K562 (cell line): ENCODE results near the gene IGF2. TPM values are rescaled to one million over a fixed set of nuclear protein-coding genes. Genes with fewer than 3 reads are reported as not detected.

Experiments used
- ATAC-seq: fragments of 200-7000 bp; cut with Tn5 transposase; 3 replicates; pipeline ENCODE4 v1.9.1; 2020; ENCODE audit warnings: moderate library complexity
- BruUV-seq: library from RNA; stranded (reverse); fragments of 400-500 nt; replicated peaks from 2 replicates; lab custom pipeline; 2021; lab: Mats Ljungman, UMichigan
- CTCF ChIA-PET: fragments of 300-600 bp; formaldehyde crosslinking; extraction: SDS; loops from one replicate; lab custom pipeline; 2021; ENCODE audit warnings: low intra/inter-chr PET ratio; lab: Yijun Ruan, JAX
- POLR2A ChIA-PET: fragments of 300-600, 350-650 bp; sonication (Branson Sonifier 250); formaldehyde crosslinking; extraction: SDS; loops from one replicate; lab custom pipeline; 2021; ENCODE audit warnings: antibody characterized with exemption, inconsistent platforms; lab: Yijun Ruan, JAX
- DNase-seq, 4 experiments: peaks; one replicate each; pipeline versions ENCODE4 v3.0.0 to v3.0.0-alpha.2; 2011 to 2018; ENCODE audit warnings: low spot score in 3 of 4, mixed read lengths in 3 of 4; ENCODE audit errors: extremely low read depth in 1 of 4
- FAIRE-seq: peaks from 2 replicates; lab custom pipeline; 2011; peaks lifted over from hg19 to GRCh38; lab: Jason Lieb, UNC
- H2AFZ ChIP-seq: 2 replicates; pipeline ENCODE4 v1.6.0; 2011; ENCODE audit warnings: low read depth, low read length, control low read depth, inconsistent platforms
- H3K27ac ChIP-seq: fragments of 200-600 bp; 3 replicates; pipeline ENCODE4 v1.8.0; 2011; ENCODE audit warnings: low read depth, mild to moderate bottlenecking, control low read depth, inconsistent platforms, low read length, moderate library complexity, mixed read lengths; ENCODE audit errors: extremely low read depth
- H3K27me3 ChIP-seq, 2 experiments: fragments of 300-600 bp in 1 of 2; 2 replicates in 1 of 2; 3 replicates in 1 of 2; pipeline versions ENCODE4 v1.6.0 to v1.8.0; 2011; ENCODE audit warnings: inconsistent platforms in 2 of 2, low read length in 2 of 2, mild to moderate bottlenecking in 1 of 2, mixed read lengths in 1 of 2, moderate library complexity in 1 of 2; ENCODE audit not compliant: control insufficient read depth in 2 of 2, insufficient read depth in 2 of 2
- H3K36me3 ChIP-seq: fragments of 300-600 bp; 3 replicates; pipeline ENCODE4 v1.8.0; 2011; ENCODE audit warnings: mild to moderate bottlenecking, low read length, inconsistent platforms; ENCODE audit not compliant: control insufficient read depth, insufficient read depth
- H3K4me1 ChIP-seq, 2 experiments: fragments of 200-600 bp in 1 of 2; replicated peaks in 1 of 2; 2 replicates in 1 of 2; 3 replicates in 1 of 2; pipeline versions ENCODE4 v1.5.1 to v1.8.0; 2011; ENCODE audit warnings: inconsistent platforms in 2 of 2, low read length in 2 of 2, mild to moderate bottlenecking in 1 of 2, mixed read lengths in 1 of 2, moderate library complexity in 1 of 2; ENCODE audit not compliant: control insufficient read depth in 2 of 2, insufficient read depth in 2 of 2
- H3K4me2 ChIP-seq: 2 replicates; pipeline ENCODE4 v1.6.1; 2011; ENCODE audit warnings: low read length, control low read depth, inconsistent platforms, mixed read lengths; ENCODE audit not compliant: insufficient read depth
- H3K4me3 ChIP-seq: fragments of 200-600 bp; sonication (generic), shearing (Covaris generic); 2 replicates; pipeline ENCODE4 v1.5.1; 2016; ENCODE audit warnings: control low read depth, inconsistent platforms
- H3K79me2 ChIP-seq: fragments of 200-600 bp; 3 replicates; pipeline ENCODE4 v1.8.0; 2011; ENCODE audit warnings: low read length, inconsistent platforms; ENCODE audit not compliant: control insufficient read depth, insufficient read depth
- H3K9ac ChIP-seq, 2 experiments: 2 replicates each; pipeline versions ENCODE4 v1.6.0 to v1.6.1; 2011; ENCODE audit warnings: low read depth in 2 of 2, low read length in 2 of 2, control low read depth in 1 of 2, inconsistent platforms in 1 of 2, mild to moderate bottlenecking in 1 of 2, mixed read lengths in 1 of 2; ENCODE audit not compliant: insufficient read depth in 1 of 2
- H3K9me1 ChIP-seq: one replicate; pipeline ENCODE4 v1.6.0; 2011; ENCODE audit warnings: inconsistent platforms, mild to moderate bottlenecking, low read length, moderate library complexity; ENCODE audit not compliant: control insufficient read depth, insufficient read depth
- H3K9me3 ChIP-seq: replicated peaks from 2 replicates; pipeline ENCODE4 v1.5.1; 2011; ENCODE audit warnings: low read depth, low read length, inconsistent platforms; ENCODE audit not compliant: control insufficient read depth, insufficient read depth
- H4K20me1 ChIP-seq: replicated peaks from 2 replicates; pipeline ENCODE4 v1.6.1; 2011; ENCODE audit warnings: low read length, inconsistent platforms, mixed read lengths; ENCODE audit not compliant: control insufficient read depth, insufficient read depth
- ARHGAP35 ChIP-seq: fragments of 450-650 bp; IDR thresholded peaks from 2 replicates; pipeline ENCODE4 v1.6.1; 2018; ENCODE audit not compliant: partially characterized antibody
- BRD9 ChIP-seq: fragments of 450-650 bp; IDR thresholded peaks from 2 replicates; pipeline ENCODE4 v1.6.1; 2018; ENCODE audit warnings: low read depth; ENCODE audit not compliant: partially characterized antibody
- CREM ChIP-seq: IDR thresholded peaks from 2 replicates; pipeline ENCODE4 v1.6.1; 2014; ENCODE audit warnings: antibody characterized with exemption, low read depth
- ID3 ChIP-seq, 2 experiments: fragments of 250-450 bp in 1 of 2; fragments of 450-650 bp in 1 of 2; sonication (Bioruptor Pico) in 1 of 2; IDR thresholded peaks; 2 replicates each; pipeline versions ENCODE4 v1.6.1 to v1.8.0; 2016 to 2021; ENCODE audit warnings: mild to moderate bottlenecking in 2 of 2, moderate library complexity in 2 of 2, missing compliant biosample characterization in 1 of 2, missing genetic modification characterization in 1 of 2
- ILF3 ChIP-seq: fragments of 450-650 bp; IDR thresholded peaks from 2 replicates; pipeline ENCODE4 v1.6.1; 2018; ENCODE audit warnings: antibody characterized with exemption, mild to moderate bottlenecking, moderate library complexity, borderline replicate concordance
- NCOA6 ChIP-seq: fragments of 450-650 bp; IDR thresholded peaks from 2 replicates; pipeline ENCODE4 v1.6.1; 2017; ENCODE audit warnings: mild to moderate bottlenecking
- NFIX ChIP-seq: fragments of 250-450 bp; sonication (Bioruptor Pico); IDR thresholded peaks from 2 replicates; pipeline ENCODE4 v1.4.0; 2020; ENCODE audit warnings: low read depth, mild to moderate bottlenecking, moderate library complexity
- RFX5 ChIP-seq: IDR thresholded peaks from 2 replicates; pipeline ENCODE4 v1.6.1; 2011; ENCODE audit warnings: low read depth, mild to moderate bottlenecking, improper control_type of control experiment, low read length
- SIN3B ChIP-seq: fragments of 450-650 bp; IDR thresholded peaks from 2 replicates; pipeline ENCODE4 v1.6.1; 2017; ENCODE audit warnings: low read depth, mild to moderate bottlenecking, moderate library complexity
- SRSF7 ChIP-seq: fragments of 200-400 bp; formaldehyde crosslinking; optimal IDR thresholded peaks from 2 replicates; pipeline ENCODE3; 2017; ENCODE audit warnings: mild to moderate bottlenecking, low read depth, low read length
- STAG1 ChIP-seq: sonication (generic); formaldehyde crosslinking; IDR thresholded peaks from 2 replicates; pipeline ENCODE4 v1.5.0; 2020; ENCODE audit warnings: missing genetic modification reagents, borderline replicate concordance
- ZBTB7A ChIP-seq: IDR thresholded peaks from 2 replicates; pipeline ENCODE4 v1.6.1; 2011; ENCODE audit warnings: low read depth, mild to moderate bottlenecking, low read length, moderate library complexity, borderline replicate concordance; ENCODE audit not compliant: control insufficient read depth
- ZNF121 ChIP-seq: sonication (generic); formaldehyde crosslinking; conservative IDR thresholded peaks from 2 replicates; pipeline ENCODE4 v1.8.0; 2022; ENCODE audit warnings: missing genetic modification reagents
- WGBS: fragments of 100-300 bp; shearing (Covaris generic); methylation state at CpG from one replicate; pipeline ENCODE4 v1.1.6; 2016; ENCODE audit warnings: low coverage, mixed read lengths; ENCODE audit not compliant: insufficient coverage; ENCODE audit errors: missing lambda C conversion rate; 5-methylcytosine and 5-hydroxymethylcytosine counted together
- in situ Hi-C: fragments of 300-500 bp; cut with MboI; formaldehyde crosslinking; loops from 4 replicates; pipeline ENCODE4 v1.15.0; 2018; ENCODE audit warnings: inconsistent platforms, mixed read lengths
- intact Hi-C: fragments of 100-400 bp; cut with micrococcal nuclease; formaldehyde crosslinking; loops from 2 replicates; pipeline ENCODE4 v1.14.2; 2022
- polyA plus RNA-seq, 8 experiments: library from polyadenylated mRNA; depleted of rRNA in 4 of 8; stranded (reverse) in 5 of 8; unstranded in 3 of 8; fragments of >200 nt; fragmentation: Nextera tagmentation in 2 of 8; fragmentation: Illumina TruSeq in 1 of 8; extraction: Ambion mirVana in 2 of 8; extraction: Trizol in 1 of 8; gene quantifications; 2 replicates each; pipeline versions ENCODE4 v1.2.1 to v1.2.3, GENCODE V29; 2011 to 2014; ENCODE audit warnings: inconsistent platforms in 1 of 8, missing spikeins in 1 of 8
- total RNA-seq, 7 experiments: library from RNA; depleted of rRNA in 6 of 7; stranded (reverse); fragments of >200 nt in 6 of 7; fragmentation: Illumina TruSeq in 2 of 7; extraction: Trizol in 2 of 7; gene quantifications; 2 replicates each; pipeline versions ENCODE4 v1.2.1 to v1.2.3, GENCODE V29; 2011 to 2021; ENCODE audit warnings: low replicate concordance in 1 of 7
- TF ChIP-seq, protein P1 (sequence below): sonication (generic); formaldehyde crosslinking; IDR thresholded peaks from 2 replicates; pipeline ENCODE4 v1.8.1; 2022; ENCODE audit warnings: missing genetic modification reagents
- TF ChIP-seq, protein P2 (sequence below): fragments of 450-650 bp; IDR thresholded peaks from 2 replicates; pipeline ENCODE4 v1.6.1; 2016; ENCODE audit warnings: mild to moderate bottlenecking

IGF2 gene
- total and polyA plus RNA-seq, 9 of the 15 experiments (the other 6 are each of a cell fraction or from before 2014, with no cell fraction given), result 0.16 TPM; not detected in 8

GRCh38 chr11:2157294-2158040 is 18.3 kb upstream of the IGF2 start:
- ATAC-seq (no peak), FAIRE-seq (no peak), DNase-seq (no peak)
- 2% methylated on average over 12 of the region's 18 CpGs for WGBS
- Histone ChIP-seq H3K9me3 (no peaks in the 10 kb centered on the region), H3K79me2 (no peaks in the 10 kb centered on the region), H3K27ac (no peak overlapping the region), H2AFZ (no peak overlapping the region), H3K9me1 (no peaks in the 10 kb centered on the region), H4K20me1 (no peaks in the 10 kb centered on the region; the same call in 1 of the 2 replicates), H3K4me1 (peaks cover 0 to 37% of the 10 kb centered on the region in 2 experiments; a peak in 1 of 5 replicates), H3K9ac (no peak overlapping the region), H3K27me3 (peaks cover 0 to 20% of the 10 kb centered on the region in 2 experiments; a peak in 3 of 5 replicates), H3K4me2 (no peak overlapping the region), H3K4me3 (no peak overlapping the region), H3K36me3 (no peaks in the 10 kb centered on the region)
- ChIA-PET CTCF (interaction anchor here (2.4 kb wide), 1 partner anchor 121 kb away, joined by 12 read pairs; no protein-coding TSS in a partner anchor), POLR2A (interaction anchor here (0.6 kb wide), 1 partner anchor 621 kb away, joined by 3 read pairs; no protein-coding TSS in a partner anchor)
- intact Hi-C loops (no loop called here), in situ Hi-C loops (loop anchor here (10.0 kb wide), 2 partner anchors 303 to 463 kb away; partner anchors contain the start of genes KRTAP5-6 and LSP1)
- no peak for TF ChIP-seq ILF3
- TF ChIP-seq, protein P1, sequence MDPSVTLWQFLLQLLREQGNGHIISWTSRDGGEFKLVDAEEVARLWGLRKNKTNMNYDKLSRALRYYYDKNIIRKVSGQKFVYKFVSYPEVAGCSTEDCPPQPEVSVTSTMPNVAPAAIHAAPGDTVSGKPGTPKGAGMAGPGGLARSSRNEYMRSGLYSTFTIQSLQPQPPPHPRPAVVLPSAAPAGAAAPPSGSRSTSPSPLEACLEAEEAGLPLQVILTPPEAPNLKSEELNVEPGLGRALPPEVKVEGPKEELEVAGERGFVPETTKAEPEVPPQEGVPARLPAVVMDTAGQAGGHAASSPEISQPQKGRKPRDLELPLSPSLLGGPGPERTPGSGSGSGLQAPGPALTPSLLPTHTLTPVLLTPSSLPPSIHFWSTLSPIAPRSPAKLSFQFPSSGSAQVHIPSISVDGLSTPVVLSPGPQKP (CRISPR knock-in tag), result no peak
- TF ChIP-seq ARHGAP35, result no peak
- TF ChIP-seq, protein P2, sequence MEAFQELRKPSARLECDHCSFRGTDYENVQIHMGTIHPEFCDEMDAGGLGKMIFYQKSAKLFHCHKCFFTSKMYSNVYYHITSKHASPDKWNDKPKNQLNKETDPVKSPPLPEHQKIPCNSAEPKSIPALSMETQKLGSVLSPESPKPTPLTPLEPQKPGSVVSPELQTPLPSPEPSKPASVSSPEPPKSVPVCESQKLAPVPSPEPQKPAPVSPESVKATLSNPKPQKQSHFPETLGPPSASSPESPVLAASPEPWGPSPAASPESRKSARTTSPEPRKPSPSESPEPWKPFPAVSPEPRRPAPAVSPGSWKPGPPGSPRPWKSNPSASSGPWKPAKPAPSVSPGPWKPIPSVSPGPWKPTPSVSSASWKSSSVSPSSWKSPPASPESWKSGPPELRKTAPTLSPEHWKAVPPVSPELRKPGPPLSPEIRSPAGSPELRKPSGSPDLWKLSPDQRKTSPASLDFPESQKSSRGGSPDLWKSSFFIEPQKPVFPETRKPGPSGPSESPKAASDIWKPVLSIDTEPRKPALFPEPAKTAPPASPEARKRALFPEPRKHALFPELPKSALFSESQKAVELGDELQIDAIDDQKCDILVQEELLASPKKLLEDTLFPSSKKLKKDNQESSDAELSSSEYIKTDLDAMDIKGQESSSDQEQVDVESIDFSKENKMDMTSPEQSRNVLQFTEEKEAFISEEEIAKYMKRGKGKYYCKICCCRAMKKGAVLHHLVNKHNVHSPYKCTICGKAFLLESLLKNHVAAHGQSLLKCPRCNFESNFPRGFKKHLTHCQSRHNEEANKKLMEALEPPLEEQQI, result no peak
- TF ChIP-seq RFX5, result no peak
- TF ChIP-seq BRD9, result no peak
- no peak for TF ChIP-seq ID3 (CRISPR knock-in tag; IDR thresholded peaks at IDR 0.05)
- no peak for TF ChIP-seq ID3 (tag; IDR thresholded peaks at IDR 0.05)
- TF ChIP-seq CREM, result no peak
- no peak for TF ChIP-seq NFIX (CRISPR knock-in tag)
- no peak for TF ChIP-seq ZBTB7A
- no peak for TF ChIP-seq SRSF7
- TF ChIP-seq NCOA6, result no peak
- no peak for TF ChIP-seq ZNF121
- no peak for TF ChIP-seq SIN3B
- TF ChIP-seq STAG1, result no peak
- BruUV-seq, result no TSS peak
